Ectodermal cell (in vitro differentiated cells): ENCODE results near the gene FAM136A.
A peak's percentile ranks its signal among the peaks of the same experiment; 100 is the strongest.
"Not testable (repeated sequence)": the region's sequence is repeated elsewhere in the genome, so short reads cannot be mapped to it uniquely, and the experiment has no call there.

Experiments used
- H3K27ac ChIP-seq: 2 replicates; pipeline ENCODE4 v1.7.0; 2013; ENCODE audit warnings: mild to moderate bottlenecking, low read depth, low read length; ENCODE audit not compliant: insufficient read depth, poor library complexity, severe bottlenecking
- H3K27me3 ChIP-seq: 2 replicates; pipeline ENCODE4 v1.7.0; 2013; ENCODE audit warnings: mild to moderate bottlenecking, low read length; ENCODE audit not compliant: insufficient read depth, control insufficient read depth, poor library complexity, severe bottlenecking
- H3K36me3 ChIP-seq: one replicate; pipeline ENCODE4 v1.7.0; 2013; ENCODE audit warnings: low read length; ENCODE audit not compliant: control insufficient read depth, insufficient read depth
- H3K4me1 ChIP-seq: one replicate; pipeline ENCODE4 v1.7.0; 2013; ENCODE audit warnings: low read length; ENCODE audit not compliant: control insufficient read depth, insufficient read depth
- H3K4me3 ChIP-seq: 2 replicates; pipeline ENCODE4 v1.7.0; 2013; ENCODE audit warnings: low read depth, low read length, control low read depth; ENCODE audit not compliant: insufficient read depth
- H3K9me3 ChIP-seq: 2 replicates; pipeline ENCODE4 v1.7.0; 2013; ENCODE audit warnings: mild to moderate bottlenecking, low read length, moderate library complexity; ENCODE audit not compliant: control insufficient read depth
- WGBS, 2 experiments: methylation state at CpG; one replicate each; pipeline ENCODE4 v1.1.7; 2013; ENCODE audit warnings: missing lambda C conversion rate in 2 of 2; 5-methylcytosine and 5-hydroxymethylcytosine counted together

The FAM136A gene

DNA sequence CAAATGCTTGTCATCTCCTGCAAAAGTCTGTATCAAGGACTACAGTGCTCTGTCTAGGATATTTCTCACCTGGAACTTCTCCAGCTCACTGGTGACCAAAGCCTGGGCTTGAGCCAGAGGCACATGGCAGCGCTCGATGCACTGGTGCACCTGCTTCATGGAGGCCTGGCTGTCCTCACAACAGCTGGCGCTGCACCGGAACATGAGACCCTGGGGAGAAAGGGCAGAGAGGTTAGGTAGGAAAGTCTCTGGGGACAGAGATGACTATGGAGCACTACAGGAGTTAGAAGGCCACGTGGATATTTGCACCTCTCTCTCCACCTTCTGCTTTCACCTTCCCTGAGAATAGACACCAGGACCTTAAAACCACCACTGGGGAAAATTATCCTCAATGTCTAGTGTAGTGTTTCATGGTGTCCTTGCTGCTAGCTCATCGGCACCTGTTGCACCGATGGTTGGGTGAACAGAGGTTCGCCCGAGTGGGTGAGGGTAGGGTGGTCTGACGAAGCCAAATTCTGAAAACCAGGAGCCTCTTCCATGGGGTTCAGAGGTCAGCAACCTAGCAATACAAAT, 1.0 kb downstream of the FAM136A start:
- H3K4me3 ChIP-seq = peak overlapping the region; percentile 80
- H3K27me3 ChIP-seq = no peaks in the 10 kb centered on the region
- peaks cover 18% of the 10 kb centered on the region for H3K36me3 ChIP-seq
- peak overlapping the region; percentile 86 for H3K27ac ChIP-seq
- H3K4me1 ChIP-seq = peaks cover 5% of the 10 kb centered on the region
- H3K9me3 ChIP-seq = no peaks in the 10 kb centered on the region
- 67 to 69% methylated on average over 10 of the region's 10 CpGs for WGBS, 2 experiments

DNA sequence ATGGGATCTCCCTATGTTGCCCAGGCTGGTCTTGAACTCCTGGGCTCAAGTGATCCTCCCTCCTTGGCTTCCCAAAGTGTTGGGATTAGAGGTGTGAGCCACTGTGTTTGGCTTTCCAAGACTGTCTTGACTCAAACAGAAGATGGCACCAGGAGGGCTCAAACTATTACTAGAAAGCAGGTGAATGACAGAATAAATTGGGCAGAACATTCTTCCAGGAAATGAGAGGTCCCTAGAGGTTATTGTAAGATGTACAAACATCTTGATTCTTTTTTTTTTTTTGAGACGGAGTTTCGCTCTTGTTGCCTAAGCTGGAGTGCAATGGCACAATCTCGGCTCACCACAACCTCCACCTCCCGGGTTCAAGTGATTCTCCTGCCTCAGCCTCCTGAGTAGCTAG, 4.0 kb downstream of the FAM136A start:
- H3K4me1 ChIP-seq, H3K9me3 ChIP-seq, H3K27ac ChIP-seq, H3K4me3 ChIP-seq, H3K27me3 ChIP-seq: not testable (repeated sequence)
- 91 to 95% methylated on average over 4 of the region's 4 CpGs for WGBS, 2 experiments
- H3K36me3 ChIP-seq = peaks cover 18% of the 10 kb centered on the region

DNA sequence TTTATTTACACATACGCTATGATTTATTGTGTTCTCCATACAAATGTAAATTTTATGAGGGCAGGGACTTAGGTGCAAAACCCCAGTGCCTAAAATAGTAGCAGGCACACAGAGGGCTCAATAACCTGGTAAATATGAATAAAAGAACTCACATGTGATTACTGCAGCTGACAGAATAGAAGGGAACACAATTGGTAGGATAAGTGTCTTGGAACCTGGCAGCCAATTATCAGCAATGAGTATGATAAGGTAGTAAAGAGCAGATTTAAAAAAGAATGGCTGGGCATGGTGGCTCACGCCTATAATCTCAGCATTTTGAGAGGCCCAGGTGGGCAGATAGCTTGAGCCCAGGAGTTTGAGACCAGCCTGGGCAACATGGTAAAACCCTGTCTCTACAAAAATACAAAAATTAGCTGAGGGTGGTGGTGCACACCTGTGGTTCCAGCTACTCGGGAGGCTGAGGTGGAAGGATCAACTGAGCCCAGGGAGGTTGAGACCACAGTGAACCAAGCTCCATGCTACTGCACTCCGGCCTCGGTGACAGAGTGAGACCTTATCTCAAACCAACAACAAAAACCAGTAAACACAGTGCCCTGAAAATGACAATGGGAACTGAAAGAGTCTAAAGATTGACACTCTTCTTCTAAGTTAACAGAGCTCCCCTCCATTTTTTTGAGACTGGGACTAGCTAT, 18.2 kb downstream of the FAM136A start:
- H3K27me3 ChIP-seq = no peaks in the 10 kb centered on the region
- no peaks in the 10 kb centered on the region for H3K4me1 ChIP-seq
- 85 to 95% methylated on average over 4 to 5 of the region's 5 CpGs for WGBS, 2 experiments
- H3K27ac ChIP-seq = no peak overlapping the region
- H3K9me3 ChIP-seq = no peaks in the 10 kb centered on the region
- no peak overlapping the region for H3K4me3 ChIP-seq
- peaks cover 40% of the 10 kb centered on the region for H3K36me3 ChIP-seq

DNA sequence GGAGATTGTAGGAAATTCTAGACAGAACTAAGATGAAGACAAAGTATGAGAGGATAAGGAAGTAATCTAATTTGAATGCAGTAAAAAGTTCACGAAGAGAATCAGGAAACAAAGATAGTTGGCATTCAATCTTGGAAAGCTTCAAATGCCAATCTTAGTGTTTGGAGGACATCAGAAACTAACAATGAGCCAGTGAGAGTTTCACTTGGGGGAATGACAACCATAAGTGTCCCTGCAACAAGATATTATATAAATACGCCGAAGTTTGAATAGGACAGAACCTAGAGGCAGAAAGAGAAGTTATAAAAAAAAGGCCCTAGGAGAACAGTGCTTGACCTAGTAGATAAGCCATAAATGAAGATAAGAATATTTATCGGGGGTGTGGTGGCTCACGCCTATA, 19.4 kb downstream of the FAM136A start:
- Histone ChIP-seq H3K36me3 (peaks cover 42% of the 10 kb centered on the region), H3K27me3 (no peaks in the 10 kb centered on the region), H3K9me3 (no peaks in the 10 kb centered on the region), H3K4me3 (no peak overlapping the region), H3K27ac (no peak overlapping the region), H3K4me1 (no peaks in the 10 kb centered on the region)
- WGBS, 2 experiments = 98 to 99% methylated on average over 5 of the region's 5 CpGs

DNA sequence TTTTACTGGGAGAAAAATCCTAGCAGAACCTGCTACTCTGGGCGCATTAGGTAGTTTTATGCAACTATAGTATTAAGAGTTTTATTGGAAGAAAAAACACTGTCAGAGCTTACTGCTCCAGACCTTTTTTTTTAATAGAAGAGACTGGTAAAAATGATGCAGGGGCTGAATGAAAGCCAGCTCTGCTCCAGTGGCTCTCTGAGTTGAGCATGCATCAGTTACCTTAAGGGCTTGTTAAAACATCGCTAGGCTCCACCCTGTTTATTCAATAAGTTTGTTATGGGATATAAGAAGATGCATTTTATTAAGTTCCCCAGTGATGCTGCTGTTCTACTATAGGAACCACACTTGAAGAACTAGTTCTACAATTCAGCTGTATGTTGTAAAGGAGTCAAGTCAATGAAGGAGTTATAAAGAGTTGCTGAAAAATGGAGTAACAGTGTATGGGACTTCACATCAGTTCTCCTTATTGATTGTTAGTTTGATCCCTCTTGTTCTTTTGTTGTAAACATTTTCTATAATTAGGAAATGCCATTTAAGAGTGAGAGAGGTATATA, 21.5 kb downstream of the FAM136A start:
- Histone ChIP-seq H3K4me3 (no peak overlapping the region), H3K4me1 (no peaks in the 10 kb centered on the region), H3K36me3 (peaks cover 43% of the 10 kb centered on the region), H3K27ac (no peak overlapping the region), H3K9me3 (no peaks in the 10 kb centered on the region), H3K27me3 (no peaks in the 10 kb centered on the region)
- 96 to 99% methylated on average over 2 of the region's 2 CpGs for WGBS, 2 experiments

DNA sequence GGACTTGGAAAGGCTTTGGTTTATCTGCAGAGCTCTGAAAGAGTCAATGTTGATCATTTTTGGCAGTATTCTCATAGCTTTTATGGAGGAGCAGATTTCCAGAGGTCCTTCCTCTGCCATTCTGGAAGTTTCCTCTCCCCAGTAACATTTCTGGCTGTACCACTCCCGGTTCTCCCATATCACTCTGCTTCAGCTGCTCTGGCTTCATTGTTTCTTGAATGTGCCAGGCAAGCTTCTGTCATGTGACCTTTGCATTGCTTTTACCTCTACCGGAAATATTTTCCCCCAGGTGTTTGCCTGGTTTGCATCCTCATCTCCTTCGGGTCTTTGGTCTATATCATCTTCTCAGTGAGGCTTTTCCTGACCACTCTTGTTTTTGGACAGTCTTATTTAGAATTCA, 31.5 kb downstream of the FAM136A start:
- H3K27me3 ChIP-seq = no peaks in the 10 kb centered on the region
- peaks cover 1% of the 10 kb centered on the region for H3K36me3 ChIP-seq
- WGBS, 2 experiments = 86 to 90% methylated on average over 3 of the region's 3 CpGs

DNA sequence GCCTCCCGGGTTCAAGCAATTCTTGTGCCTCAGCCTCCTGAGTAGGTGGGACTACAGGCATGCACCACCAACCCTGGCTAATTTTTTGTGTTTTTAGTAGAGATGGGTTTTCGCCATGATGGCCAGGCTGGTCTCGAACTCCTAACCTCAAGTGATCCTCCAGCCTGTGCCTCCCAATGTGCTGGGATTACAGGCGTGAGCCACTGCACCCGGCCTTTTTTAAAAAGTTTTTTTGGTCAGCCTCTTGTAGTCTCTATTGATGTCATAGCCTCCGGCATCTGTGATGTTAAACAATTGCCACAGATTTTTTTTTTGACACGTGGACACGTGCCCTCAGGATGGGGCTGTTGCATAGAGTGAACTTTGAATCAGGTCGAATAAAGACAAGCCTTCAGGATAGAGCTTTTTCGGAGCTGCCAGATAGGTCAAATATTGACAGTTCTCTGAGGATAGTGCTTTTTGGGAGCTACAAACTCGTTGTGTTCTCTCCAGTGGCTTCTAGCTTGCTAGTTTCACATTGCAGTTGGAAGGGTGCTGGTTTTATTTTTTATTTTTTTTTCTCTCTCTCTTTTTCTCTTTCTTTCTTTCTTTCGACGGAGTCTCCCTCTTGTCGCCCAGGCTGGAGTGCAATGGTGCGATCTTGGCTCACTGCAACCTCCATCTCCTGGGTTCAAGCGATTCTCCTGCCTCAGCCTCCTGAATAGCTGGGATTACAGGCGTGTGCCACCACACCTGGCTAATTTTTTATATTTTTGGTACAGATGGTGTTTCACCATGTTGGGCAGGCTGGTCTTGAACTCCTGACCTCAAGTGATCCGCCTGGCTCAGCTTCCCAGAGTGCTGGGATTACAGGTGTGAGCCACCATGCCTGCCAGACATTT, 32.2 kb downstream of the FAM136A start:
- H3K4me1 ChIP-seq, H3K27ac ChIP-seq, H3K27me3 ChIP-seq, H3K36me3 ChIP-seq, H3K4me3 ChIP-seq, H3K9me3 ChIP-seq: not testable (repeated sequence)
- 90 to 94% methylated on average over 17 to 18 of the region's 18 CpGs for WGBS, 2 experiments

More for the DNA sequence above, 31.5 kb downstream of the FAM136A start:
- H3K4me3 ChIP-seq = no peak overlapping the region
- no peak overlapping the region for H3K27ac ChIP-seq
- H3K4me1 ChIP-seq = no peaks in the 10 kb centered on the region
- H3K9me3 ChIP-seq = no peaks in the 10 kb centered on the region

DNA sequence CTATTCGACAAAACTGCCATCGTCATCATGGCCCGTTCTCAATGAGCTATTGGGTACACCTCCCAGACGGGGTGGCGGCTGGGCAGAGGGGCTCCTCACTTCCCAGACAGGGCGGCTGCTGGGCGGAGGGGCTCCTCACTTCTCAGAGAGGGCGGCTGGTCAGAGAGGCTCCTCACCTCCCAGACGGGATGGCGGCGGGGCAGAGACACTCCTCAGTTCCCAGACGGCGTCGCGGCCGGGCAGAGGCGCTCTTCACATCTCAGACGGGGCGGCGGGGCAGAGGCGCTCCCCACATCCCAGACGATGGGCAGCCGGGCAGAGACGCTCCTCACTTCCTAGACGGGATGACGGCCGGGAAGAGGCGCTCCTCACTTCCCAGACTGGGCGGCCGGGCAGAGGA, 34.9 kb downstream of the FAM136A start:
- H3K27ac ChIP-seq, H3K4me3 ChIP-seq, H3K9me3 ChIP-seq, H3K4me1 ChIP-seq, H3K36me3 ChIP-seq, H3K27me3 ChIP-seq: not testable (repeated sequence)
- WGBS, 2 experiments = 96 to 97% methylated on average over 28 to 30 of the region's 30 CpGs

DNA sequence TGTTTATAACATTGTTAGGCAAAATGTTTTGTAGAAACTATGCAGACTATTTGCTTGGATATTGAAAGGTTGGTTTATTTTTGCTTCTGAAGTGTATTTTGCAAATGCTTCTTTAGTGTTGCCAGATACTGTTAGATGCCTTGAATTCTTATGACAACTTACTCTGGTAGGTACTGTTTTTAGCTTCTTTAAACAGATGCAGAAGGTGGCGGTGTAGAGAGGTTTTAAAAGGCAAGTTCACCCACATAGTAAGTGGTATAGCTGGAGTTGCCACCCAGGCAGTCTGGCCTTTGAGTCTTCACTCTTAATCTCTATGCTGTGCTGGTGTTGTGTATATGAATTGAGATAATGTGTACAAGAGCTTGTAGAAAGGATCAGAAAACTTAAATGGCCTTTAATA, 40.4 kb downstream of the FAM136A start:
- Histone ChIP-seq H3K27ac (no peak overlapping the region), H3K36me3 (peaks cover 7% of the 10 kb centered on the region), H3K9me3 (no peaks in the 10 kb centered on the region), H3K27me3 (no peaks in the 10 kb centered on the region), H3K4me1 (no peaks in the 10 kb centered on the region), H3K4me3 (no peak overlapping the region)
- 88 to 94% methylated on average over 1 of the region's 1 CpG for WGBS, 2 experiments

DNA sequence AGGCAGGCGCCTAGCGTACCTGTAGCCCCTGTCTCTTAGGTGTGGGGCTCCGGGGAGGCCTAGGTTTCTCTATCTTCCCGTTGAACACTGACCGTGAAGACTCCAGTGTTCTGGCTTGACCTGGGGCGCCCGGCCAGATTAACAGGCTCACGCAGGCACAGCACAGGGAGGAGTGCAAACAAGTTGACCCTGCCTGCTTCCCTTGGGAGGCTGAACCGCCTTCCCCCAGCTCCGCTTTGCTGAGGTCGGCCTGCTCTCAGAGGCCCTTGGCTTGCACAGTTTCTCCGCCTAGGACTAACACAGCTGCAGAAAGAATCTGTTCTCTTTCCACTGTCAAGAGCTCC, 43.4 kb downstream of the FAM136A start:
- Histone ChIP-seq H3K27ac (no peak overlapping the region), H3K27me3 (no peaks in the 10 kb centered on the region), H3K4me3 (peak overlapping the region; percentile 79), H3K36me3 (peaks cover 7% of the 10 kb centered on the region), H3K4me1 (no peaks in the 10 kb centered on the region), H3K9me3 (no peaks in the 10 kb centered on the region)
- WGBS, 2 experiments = 10 to 14% methylated on average over 12 of the region's 12 CpGs
